ENCODE data around the gene STING1.
A peak's percentile ranks its signal among the peaks of the same experiment; 100 is the strongest.
"Not testable (repeated sequence)": the region's sequence is repeated elsewhere in the genome, so short reads cannot be mapped to it uniquely, and the experiment has no call there.

The STING1 gene

GRCh38 chr5:139482050-139482889 lies at the start of gene STING1:
STING1 (minus strand) TSS chr5:139482758; CDS start chr5:139481704, 1,054 bp downstream.
- peak; percentile 79 to 86 for DNase-seq

GRCh38 chr5:139531772-139532169 lies 49.2 kb upstream of the STING1 start:
- no peak for DNase-seq

GRCh38 chr5:139530079-139530478 lies 47.5 kb upstream of the STING1 start:
- not testable (repeated sequence) for DNase-seq

GRCh38 chr5:139528695-139529094 lies 46.1 kb upstream of the STING1 start:
- not testable (repeated sequence) for DNase-seq

- not testable (repeated sequence) for DNase-seq
Observed at GRCh38 chr5:139527896-139528467, 45.4 kb upstream of the STING1 start.

- not testable (repeated sequence) for DNase-seq
Observed at GRCh38 chr5:139527090-139527470, 44.5 kb upstream of the STING1 start.

- not testable (repeated sequence) for DNase-seq
Observed at GRCh38 chr5:139526309-139527089, 43.9 kb upstream of the STING1 start.

GRCh38 chr5:139525586-139526308 lies 43.2 kb upstream of the STING1 start:
- not testable (repeated sequence) for DNase-seq

GRCh38 chr5:139524940-139525585 lies 42.5 kb upstream of the STING1 start:
- DNase-seq, result no peak

GRCh38 chr5:139524446-139524845 lies 41.9 kb upstream of the STING1 start:
- DNase-seq, result no peak

- no peak for DNase-seq
Observed at GRCh38 chr5:139523635-139524445, 41.3 kb upstream of the STING1 start.

- DNase-seq, result peak; percentile 91 to 92
Observed at GRCh38 chr5:139517683-139518564, 35.4 kb upstream of the STING1 start.

GRCh38 chr5:139514486-139514856 lies 31.9 kb upstream of the STING1 start:
- DNase-seq, result peak; percentile 33 to 38

GRCh38 chr5:139513852-139514485 lies 31.4 kb upstream of the STING1 start:
- DNase-seq, result no peak

- DNase-seq, result peak; percentile 82 to 86
Observed at GRCh38 chr5:139513434-139513833, 30.9 kb upstream of the STING1 start.

GRCh38 chr5:139512786-139513390 lies 30.3 kb upstream of the STING1 start:
- no peak for DNase-seq

GRCh38 chr5:139504722-139505121 lies 22.2 kb upstream of the STING1 start:
- DNase-seq, result not testable (repeated sequence)

GRCh38 chr5:139503879-139504278 lies 21.3 kb upstream of the STING1 start:
- not testable (repeated sequence) for DNase-seq

Measured in activated CD4-positive, alpha-beta T cell treated with anti-CD3 and anti-CD28 coated beads, Interleukin-2, amount 50 U/mL, for 48 hours (primary cell).